ENCODE results near the gene CREB3L4. TPM values are rescaled to one million over a fixed set of nuclear protein-coding genes. Genes with fewer than 3 reads are reported as not detected.

CREB3L4 gene
- total and polyA plus RNA-seq, 2 of the 13 experiments (the other 11 are each of a cell fraction or from before 2014, with no cell fraction given): 9.9 to 18.7 TPM

- TF ChIP-seq TARDBP (CRISPR knock-in tag; IDR thresholded peaks at IDR 0.05): peak; percentile 86
- TF ChIP-seq RARG (CRISPR knock-in tag; IDR thresholded peaks at IDR 0.05; ENCODE audit: low read depth): no peak
- TF ChIP-seq WIZ (CRISPR knock-in tag; IDR thresholded peaks at IDR 0.05): peak; percentile 47; the same call in 1 of the 2 replicates
- TF ChIP-seq HIVEP1 (CRISPR knock-in tag; IDR thresholded peaks at IDR 0.05): no peak
- peak; percentile 13; the same call in 1 of the 2 replicates for TF ChIP-seq RARA (CRISPR knock-in tag; IDR thresholded peaks at IDR 0.05)
- TF ChIP-seq ZNF430 (CRISPR knock-in tag; IDR thresholded peaks at IDR 0.05): no peak; the same call in 1 of the 2 replicates
- TF ChIP-seq BORCS8-MEF2B (CRISPR knock-in tag; IDR thresholded peaks at IDR 0.05): peak; percentile 80
- 0 out of 2 replicates have a peak, but pooled peaks have one; percentile 56 for TF ChIP-seq MIER3 (CRISPR knock-in tag; IDR thresholded peaks at IDR 0.05; ENCODE audit: borderline replicate concordance)
- no peak for TF ChIP-seq ZMYM3 (CRISPR knock-in tag; IDR thresholded peaks at IDR 0.05)
- TF ChIP-seq KDM3A (CRISPR knock-in tag; IDR thresholded peaks at IDR 0.05; ENCODE audit: low read depth): 0 out of 2 replicates have a peak, but pooled peaks have one; percentile 23
- peak; percentile 84; the same call in 1 of the 2 replicates for TF ChIP-seq ZNF776 (CRISPR knock-in tag; IDR thresholded peaks at IDR 0.05)
- no peak for TF ChIP-seq AHR (CRISPR knock-in tag; IDR thresholded peaks at IDR 0.05)
- TF ChIP-seq ZNF607 (CRISPR knock-in tag; IDR thresholded peaks at IDR 0.05; ENCODE audit: borderline replicate concordance): no peak; the same call in none of the 2 replicates
- TF ChIP-seq ZSCAN31 (CRISPR knock-in tag; IDR thresholded peaks at IDR 0.05; ENCODE audit: low read depth): peak; percentile 62; the same call in 1 of the 2 replicates
- peak; percentile 97 for TF ChIP-seq ZNF143 (CRISPR knock-in tag; IDR thresholded peaks at IDR 0.05)
- 0 out of 2 replicates have a peak, but pooled peaks have one; percentile 36 for TF ChIP-seq SATB2 (CRISPR knock-in tag; IDR thresholded peaks at IDR 0.05)
- TF ChIP-seq SRSF9 (IDR thresholded peaks at IDR 0.05; ENCODE audit: borderline replicate concordance, insufficient read depth, low read depth, low read length, poor library complexity, severe bottlenecking): no peak
- no peak for TF ChIP-seq LCORL (IDR thresholded peaks at IDR 0.05)
- no peak for TF ChIP-seq LCORL (CRISPR knock-in tag; IDR thresholded peaks at IDR 0.05)
- TF ChIP-seq SCMH1 (CRISPR knock-in tag; IDR thresholded peaks at IDR 0.05; ENCODE audit: borderline replicate concordance): no peak
- TF ChIP-seq LBX2 (CRISPR knock-in tag; IDR thresholded peaks at IDR 0.05; ENCODE audit: borderline replicate concordance): 0 out of 2 replicates have a peak, but pooled peaks have one; percentile 46
- TF ChIP-seq FIP1L1 (IDR thresholded peaks at IDR 0.05; ENCODE audit: borderline replicate concordance, insufficient read depth, low read depth, low read length): peak; percentile 83; the same call in 1 of the 2 replicates
- TF ChIP-seq, protein P1, sequence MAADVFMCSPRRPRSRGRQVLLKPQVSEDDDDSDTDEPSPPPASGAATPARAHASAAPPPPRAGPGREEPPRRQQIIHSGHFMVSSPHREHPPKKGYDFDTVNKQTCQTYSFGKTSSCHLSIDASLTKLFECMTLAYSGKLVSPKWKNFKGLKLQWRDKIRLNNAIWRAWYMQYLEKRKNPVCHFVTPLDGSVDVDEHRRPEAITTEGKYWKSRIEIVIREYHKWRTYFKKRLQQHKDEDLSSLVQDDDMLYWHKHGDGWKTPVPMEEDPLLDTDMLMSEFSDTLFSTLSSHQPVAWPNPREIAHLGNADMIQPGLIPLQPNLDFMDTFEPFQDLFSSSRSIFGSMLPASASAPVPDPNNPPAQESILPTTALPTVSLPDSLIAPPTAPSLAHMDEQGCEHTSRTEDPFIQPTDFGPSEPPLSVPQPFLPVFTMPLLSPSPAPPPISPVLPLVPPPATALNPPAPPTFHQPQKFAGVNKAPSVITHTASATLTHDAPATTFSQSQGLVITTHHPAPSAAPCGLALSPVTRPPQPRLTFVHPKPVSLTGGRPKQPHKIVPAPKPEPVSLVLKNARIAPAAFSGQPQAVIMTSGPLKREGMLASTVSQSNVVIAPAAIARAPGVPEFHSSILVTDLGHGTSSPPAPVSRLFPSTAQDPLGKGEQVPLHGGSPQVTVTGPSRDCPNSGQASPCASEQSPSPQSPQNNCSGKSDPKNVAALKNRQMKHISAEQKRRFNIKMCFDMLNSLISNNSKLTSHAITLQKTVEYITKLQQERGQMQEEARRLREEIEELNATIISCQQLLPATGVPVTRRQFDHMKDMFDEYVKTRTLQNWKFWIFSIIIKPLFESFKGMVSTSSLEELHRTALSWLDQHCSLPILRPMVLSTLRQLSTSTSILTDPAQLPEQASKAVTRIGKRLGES (CRISPR knock-in tag; IDR thresholded peaks at IDR 0.05; ENCODE audit: borderline replicate concordance): peak; percentile 50; the same call in 1 of the 2 replicates
- no peak for TF ChIP-seq ZNF276 (CRISPR knock-in tag; IDR thresholded peaks at IDR 0.05; ENCODE audit: low read depth)
- no peak for TF ChIP-seq HHEX (CRISPR knock-in tag; IDR thresholded peaks at IDR 0.05)
Measured at GRCh38 chr1:153958111-153958960, 9.4 kb upstream of the CREB3L4 start, which contains the start of gene CRTC2 (continued).

Measured in HepG2 (cell line).